ENCODE data around the gene ZNF512B. TPM values are rescaled to one million over a fixed set of nuclear protein-coding genes. Genes with fewer than 3 reads are reported as not detected.
A peak's percentile ranks its signal among the peaks of the same experiment; 100 is the strongest.

ZNF512B gene
- total RNA-seq, 4 donors from 2014 or later: 13.4 to 24.8 (median 19.0) TPM

- H3K9me3 ChIP-seq: no peaks in the 10 kb centered on the region
- TF ChIP-seq CTCF (IDR thresholded peaks at IDR 0.05) (no peak), POLR2A (IDR thresholded peaks at IDR 0.05) (no peak)
- no peak overlapping the region for H3K4me3 ChIP-seq (replicated peaks in 1 of 3)
- DNase-seq: peak; percentile 54 to 64
- peaks cover 0 to 4% of the 10 kb centered on the region in 2 donors for H3K36me3 ChIP-seq
- 81 to 87% methylated on average over 6 of the region's 6 CpGs for WGBS, 2 donors
- H3K27ac ChIP-seq: no peak overlapping the region
- peaks cover 9 to 12% of the 10 kb centered on the region in 2 donors for H3K4me1 ChIP-seq
- H3K27me3 ChIP-seq: no peaks in the 10 kb centered on the region
- intact Hi-C loops (cut with DNase I): no loop called here
Observed at GRCh38 chr20:63915471-63915870, 54.3 kb downstream of the ZNF512B start.

GRCh38 chr20:63913768-63914167 lies 56.0 kb downstream of the ZNF512B start:
- Histone ChIP-seq H3K36me3 (no peaks in the 10 kb centered on the region), H3K4me1 (peaks cover 9 to 12% of the 10 kb centered on the region in 2 donors), H3K27me3 (no peaks in the 10 kb centered on the region), H3K4me3 (replicated peaks in 1 of 3) (no peak overlapping the region), H3K27ac (no peak overlapping the region), H3K9me3 (no peaks in the 10 kb centered on the region)
- intact Hi-C loops (cut with DNase I): no loop called here
- WGBS, 2 donors: 94 to 98% methylated on average over 4 to 12 of the region's 12 CpGs
- TF ChIP-seq POLR2A (IDR thresholded peaks at IDR 0.05) (no peak), CTCF (IDR thresholded peaks at IDR 0.05) (no peak)
- no peak for DNase-seq

DNA sequence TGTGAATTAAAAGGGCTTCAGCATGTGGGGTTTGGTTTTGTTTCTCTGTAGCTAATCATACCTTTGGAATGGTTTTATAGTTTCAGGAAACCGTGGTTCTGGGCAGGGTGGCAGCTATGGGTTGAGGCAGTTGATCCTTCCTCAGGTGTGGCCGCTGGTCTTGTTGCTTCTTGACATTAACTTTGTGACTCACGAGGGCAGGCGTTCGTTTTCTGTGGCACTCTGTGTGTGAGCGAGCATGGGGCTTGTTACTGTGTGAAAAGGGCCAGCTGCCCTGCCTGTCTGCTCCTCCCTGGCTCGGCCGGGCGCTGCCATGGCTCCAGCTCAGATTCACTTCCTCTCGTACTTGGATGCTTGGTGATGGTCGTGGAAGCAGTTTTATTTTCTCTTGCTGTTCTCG lies 58.6 kb downstream of the ZNF512B start:
- intact Hi-C loops (cut with DNase I): no loop called here
- no peak overlapping the region for H3K27ac ChIP-seq
- H3K36me3 ChIP-seq: no peaks in the 10 kb centered on the region
- TF ChIP-seq POLR2A (IDR thresholded peaks at IDR 0.05): no peak
- no peak for TF ChIP-seq CTCF (IDR thresholded peaks at IDR 0.05)
- peaks cover 9 to 12% of the 10 kb centered on the region in 2 donors for H3K4me1 ChIP-seq
- no peaks in the 10 kb centered on the region for H3K27me3 ChIP-seq
- DNase-seq: no peak
- 65 to 71% methylated on average over 12 of the region's 12 CpGs for WGBS, 2 donors
- H3K4me3 ChIP-seq (replicated peaks in 1 of 3): no peak overlapping the region
- no peaks in the 10 kb centered on the region for H3K9me3 ChIP-seq

GRCh38 chr20:63908008-63908682 lies 61.6 kb downstream of the ZNF512B start:
- H3K36me3 ChIP-seq: no peaks in the 10 kb centered on the region
- intact Hi-C loops (cut with DNase I): no loop called here
- TF ChIP-seq POLR2A (IDR thresholded peaks at IDR 0.05): no peak
- no peak for TF ChIP-seq CTCF (IDR thresholded peaks at IDR 0.05)
- no peak overlapping the region for H3K4me3 ChIP-seq (replicated peaks in 1 of 3)
- no peak overlapping the region for H3K27ac ChIP-seq
- peaks cover 8 to 9% of the 10 kb centered on the region in 2 donors for H3K4me1 ChIP-seq
- no peaks in the 10 kb centered on the region for H3K9me3 ChIP-seq
- whole genome bisulfite sequencing, 2 donors: 81 to 84% methylated on average over 16 of the region's 16 CpGs
- DNase-seq: no peak
- H3K27me3 ChIP-seq: no peaks in the 10 kb centered on the region

MicroRNAs encoded within 50 kb of the gene (microRNA counts, 767-probe panel; counts per million panel counts)
- 0 counts per million in 2 donors for microRNA hsa-miR-1914-5p
- 0 counts per million in 2 donors for microRNA hsa-miR-647
- 0 counts per million in 2 donors for microRNA hsa-miR-941

Small RNAs within 50 kb of the gene (microRNA-seq; reads per million reads assigned to microRNA genes)
- gene MIR1914 (not detected), gene MIR647 (not detected), gene MIR941-1 (not detected), gene MIR941-2 (not detected), gene MIR941-3 (not detected), gene MIR941-4 (not detected), gene MIR941-5 (not detected)

Small RNAs within 50 kb of the gene (small RNA-seq; reads per million reads assigned to genes)
- gene MIR647 (not detected), gene MIR941-2 (not detected), gene MIR941-4 (not detected), gene MIR941-5 (not detected), gene RNU1-134P (not detected)

Other genes with a start within 250 kb of the ZNF512B start
- gene LIME1, start 233.3 kb downstream of the ZNF512B start, total RNA-seq: 10 to 100 TPM in 2 of 4 donors, 1 to 10 TPM in 2; 8.7 to 25.0 (median 11.5) TPM
- 10 to 100 TPM; 26.0 to 55.9 (median 39.3) TPM for gene SLC2A4RG, start 230.2 kb downstream of the ZNF512B start, total RNA-seq
- gene ZBTB46, start 138.7 kb downstream of the ZNF512B start, total RNA-seq: 10 to 100 TPM; 15.9 to 39.9 (median 27.7) TPM
- not detected for gene ABHD16B, start 108.4 kb downstream of the ZNF512B start, total RNA-seq
- gene TPD52L2, start 104.7 kb downstream of the ZNF512B start, total RNA-seq: 10 to 100 TPM; 69.4 to 93.3 (median 89.6) TPM
- gene DNAJC5, start 74.8 kb downstream of the ZNF512B start, total RNA-seq: 10 to 100 TPM; 38.4 to 87.4 (median 75.1) TPM
- 10 to 100 TPM; 21.6 to 44.3 (median 29.3) TPM for gene UCKL1, start 13.5 kb downstream of the ZNF512B start, total RNA-seq
- gene SAMD10, start 9.7 kb upstream of the ZNF512B start, total RNA-seq: 1 to 10 TPM; 1.1 to 6.4 (median 5.0) TPM
- 10 to 100 TPM; 62.8 to 76.2 (median 70.1) TPM for gene PRPF6, start 11.2 kb upstream of the ZNF512B start, total RNA-seq
- gene C20orf204, start 66.3 kb upstream of the ZNF512B start, total RNA-seq: 1 to 10 TPM in 1 of 4 donors, under 1 TPM in 3; 0.11 to 2.6 (median 0.59) TPM
- 10 to 100 TPM in 2 of 4 donors, 1 to 10 TPM in 2; 7.5 to 16.9 (median 10.6) TPM for gene SOX18, start 79.7 kb upstream of the ZNF512B start, total RNA-seq
- 10 to 100 TPM; 20.9 to 43.1 (median 24.4) TPM for gene TCEA2, start 93.3 kb upstream of the ZNF512B start, total RNA-seq
- gene RGS19, start 109.6 kb upstream of the ZNF512B start, total RNA-seq: 10 to 100 TPM; 10.5 to 17.2 (median 13.4) TPM
- gene OPRL1, start 110.2 kb upstream of the ZNF512B start, total RNA-seq: under 1 TPM; 0.54 to 0.94 (median 0.68) TPM
- gene LKAAEAR1, start 114.5 kb upstream of the ZNF512B start, total RNA-seq: 1 to 10 TPM in 2 of 4 donors, not detected in 2; 1.3 to 1.7 TPM
- gene NPBWR2, start 137.6 kb upstream of the ZNF512B start, total RNA-seq: not detected
- 1 to 10 TPM in 2 of 4 donors, under 1 TPM in 2; 0.42 to 1.8 (median 1.1) TPM for gene MYT1, start 194.5 kb upstream of the ZNF512B start, total RNA-seq